NCI-H748 (cell line): ENCODE results near the gene PDLIM5.
"Not testable (repeated sequence)": the region's sequence is repeated elsewhere in the genome, so short reads cannot be mapped to it uniquely, and the experiment has no call there.

Source experiments
- DNase-seq: peaks from one replicate; lab custom pipeline; 2025; ENCODE audit not compliant: unreplicated experiment; lab: John Stamatoyannopoulos, UW

Gene PDLIM5

GRCh38 chr4:94551643-94552564 lies 100.2 kb downstream of the PDLIM5 start:
- no peak for DNase-seq

GRCh38 chr4:94556047-94556446 lies 104.3 kb downstream of the PDLIM5 start:
- not testable (repeated sequence) for DNase-seq

GRCh38 chr4:94557632-94558031 lies 105.9 kb downstream of the PDLIM5 start:
- not testable (repeated sequence) for DNase-seq

DNA sequence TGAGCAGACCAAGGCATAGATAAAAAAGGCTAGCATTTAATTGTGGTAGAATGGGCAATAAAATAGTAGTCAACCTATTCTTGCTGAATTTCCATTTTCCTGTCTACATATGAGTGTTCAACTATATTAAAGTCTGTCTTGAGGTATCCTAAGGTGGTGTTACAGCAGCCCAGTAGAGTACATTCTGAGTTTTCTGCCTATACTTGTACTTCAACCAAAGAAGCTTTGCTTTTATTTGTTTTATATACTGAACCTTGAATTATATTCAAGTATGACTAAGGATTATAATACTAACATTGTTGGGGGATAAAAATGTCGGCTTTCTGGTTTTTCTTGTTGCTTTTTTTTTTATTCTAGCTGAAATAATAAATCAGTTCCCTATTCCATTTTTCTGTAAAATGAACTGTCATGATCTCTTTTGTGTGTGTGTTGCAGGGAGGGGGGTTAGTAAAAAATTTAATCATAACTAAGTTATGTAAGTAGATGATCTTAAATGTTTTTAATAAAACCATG lies 106.7 kb downstream of the PDLIM5 start:
- no peak for DNase-seq

- peak; percentile 25 for DNase-seq
These were observed 107.6 kb downstream of the PDLIM5 start for GRCh38 chr4:94559351-94559806.

DNA sequence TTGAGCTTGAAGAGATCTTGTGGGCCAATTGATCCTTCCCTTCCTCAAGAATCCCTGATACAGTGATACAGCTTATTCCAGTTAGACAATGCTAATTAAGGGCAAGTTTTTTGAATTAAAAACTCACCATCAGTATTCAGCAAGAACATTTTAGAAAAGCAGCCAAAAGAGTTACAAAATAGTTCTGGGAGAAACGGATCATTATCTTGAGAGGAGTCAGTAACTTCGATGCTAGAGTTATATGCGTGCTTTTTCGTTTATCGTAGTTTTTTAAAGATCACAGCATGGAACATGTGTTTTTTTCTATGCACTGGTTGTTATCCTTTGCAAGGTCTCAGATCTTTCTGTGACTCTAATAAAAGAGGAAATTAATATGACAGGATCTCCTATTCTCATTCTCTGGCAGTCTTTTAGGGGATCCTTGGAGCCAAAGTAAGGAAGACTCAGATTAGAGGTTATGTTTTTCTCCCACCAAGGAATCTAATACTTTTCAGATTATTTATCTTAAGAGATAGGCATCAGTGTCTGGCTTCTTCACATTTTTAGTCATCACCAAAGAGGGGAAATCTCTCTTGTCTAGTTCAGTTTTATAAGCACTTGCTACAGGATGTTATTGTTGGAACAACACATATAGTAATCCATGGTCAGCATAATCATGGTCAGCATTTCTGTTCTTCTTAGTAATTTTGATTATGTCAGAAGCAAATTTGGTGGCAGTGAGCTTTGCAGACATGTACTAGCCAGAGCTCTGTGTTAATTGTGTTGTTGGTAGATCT lies 109.7 kb downstream of the PDLIM5 start:
- DNase-seq, result no peak

- DNase-seq, result no peak
These were observed 110.5 kb downstream of the PDLIM5 start for GRCh38 chr4:94562285-94562684.

- no peak for DNase-seq
These were observed 112.5 kb downstream of the PDLIM5 start for GRCh38 chr4:94564252-94564651.

DNA sequence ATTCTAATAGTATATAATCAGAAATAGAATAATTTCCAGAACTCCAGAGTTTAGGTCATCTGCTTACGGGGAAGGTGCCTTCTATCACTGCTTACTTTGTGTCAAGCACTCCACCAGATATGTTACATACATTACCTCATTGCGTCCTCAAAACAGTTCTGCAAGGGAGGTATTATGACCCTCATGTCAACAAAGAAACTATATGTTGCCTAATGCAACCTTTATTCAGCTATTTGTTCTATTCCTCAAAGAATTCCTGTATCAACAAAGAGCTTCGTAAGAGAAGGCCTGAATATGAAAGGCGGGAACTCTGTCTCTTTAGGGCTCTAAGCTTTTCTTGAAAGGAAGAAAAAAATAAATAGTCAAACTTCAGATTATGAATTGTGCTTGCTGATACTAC lies 114.7 kb downstream of the PDLIM5 start:
- no peak for DNase-seq

- DNase-seq, result no peak
These were observed 116.1 kb downstream of the PDLIM5 start for GRCh38 chr4:94567811-94568210.

GRCh38 chr4:94570558-94570957 lies 118.8 kb downstream of the PDLIM5 start:
- no peak for DNase-seq

DNA sequence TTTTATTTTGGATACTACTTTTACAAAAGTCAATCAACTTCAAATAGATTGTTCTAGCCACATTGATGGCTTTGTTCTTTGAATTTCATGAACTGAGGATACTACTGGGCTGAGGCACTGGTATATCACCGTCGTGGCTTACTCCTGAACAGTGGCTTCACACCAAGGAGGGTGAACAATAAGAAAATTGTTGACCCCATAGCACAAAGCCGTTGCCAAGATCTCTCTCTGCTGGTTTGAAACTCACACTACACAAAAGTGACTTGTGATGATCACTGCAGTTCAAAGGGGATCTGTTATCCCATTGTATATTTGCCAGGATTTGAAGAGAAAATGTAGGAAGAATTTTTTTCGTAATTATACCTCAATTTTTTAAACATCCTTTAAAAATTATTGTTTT lies 119.6 kb downstream of the PDLIM5 start:
- no peak for DNase-seq

DNA sequence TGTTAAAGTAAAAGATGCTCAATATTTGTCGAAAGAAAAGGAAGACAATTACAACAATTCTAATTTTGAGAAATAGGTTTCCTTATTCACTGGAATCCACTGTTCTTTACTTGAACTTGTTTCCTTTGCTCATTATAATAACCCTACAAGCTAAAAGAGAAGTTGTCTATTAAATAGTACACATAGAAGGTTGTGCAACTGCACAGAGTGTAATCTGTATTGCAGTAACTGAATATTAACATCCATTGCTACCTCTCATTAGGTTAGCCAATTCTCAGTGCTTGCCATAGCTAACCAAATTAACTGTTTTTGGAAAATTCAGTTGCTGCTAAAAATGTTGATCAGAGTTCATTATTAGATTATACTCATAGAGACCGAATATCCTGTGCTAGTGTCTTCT lies 120.0 kb downstream of the PDLIM5 start:
- DNase-seq, result no peak

DNA sequence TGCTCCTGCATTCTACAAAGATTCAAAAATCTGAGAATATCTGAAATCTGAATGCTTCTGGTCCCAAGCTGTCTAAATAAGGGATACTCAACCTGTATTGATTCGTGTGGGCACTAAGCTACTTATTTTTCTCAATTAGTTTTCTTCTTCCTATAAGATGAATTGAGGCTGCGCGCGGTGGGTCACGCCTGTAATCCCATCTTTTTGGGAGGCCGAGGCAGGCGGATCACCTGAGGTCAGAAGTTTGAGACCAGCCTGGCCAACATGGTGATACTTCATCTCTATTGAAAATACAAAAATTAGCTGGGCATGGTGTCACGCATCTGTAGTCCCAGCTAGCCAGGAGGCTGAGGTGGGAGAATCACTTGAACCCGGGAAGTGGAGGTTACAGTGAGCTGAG lies 122.3 kb downstream of the PDLIM5 start:
- DNase-seq, result no peak

DNA sequence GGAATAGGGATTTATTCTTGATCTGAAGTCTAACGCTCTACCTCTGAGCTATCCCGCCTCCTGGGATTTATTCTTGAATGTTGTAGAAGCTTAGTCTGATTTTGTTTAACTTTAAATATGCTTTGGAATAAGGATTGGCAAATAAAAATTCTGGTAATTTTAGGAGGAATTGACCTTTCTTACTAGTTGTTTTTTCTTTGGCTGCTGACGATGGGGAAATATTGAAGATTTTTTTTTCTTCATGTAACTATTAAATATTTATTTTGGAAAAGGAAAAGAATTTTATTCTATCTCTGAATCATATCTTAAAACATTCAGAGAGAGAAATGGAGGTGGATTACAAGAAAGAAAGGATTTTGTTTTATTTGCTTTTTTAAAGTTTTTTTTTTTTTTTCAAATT lies 122.9 kb downstream of the PDLIM5 start:
- no peak for DNase-seq

DNA sequence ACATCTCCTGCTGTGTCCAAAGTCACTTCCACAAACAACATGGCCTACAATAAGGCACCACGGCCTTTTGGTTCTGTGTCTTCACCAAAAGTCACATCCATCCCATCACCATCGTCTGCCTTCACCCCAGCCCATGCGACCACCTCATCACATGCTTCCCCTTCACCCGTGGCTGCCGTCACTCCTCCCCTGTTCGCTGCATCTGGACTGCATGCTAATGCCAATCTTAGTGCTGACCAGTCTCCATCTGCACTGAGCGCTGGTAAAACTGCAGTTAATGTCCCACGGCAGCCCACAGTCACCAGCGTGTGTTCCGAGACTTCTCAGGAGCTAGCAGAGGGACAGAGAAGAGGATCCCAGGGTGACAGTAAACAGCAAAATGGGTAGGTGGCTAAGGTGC lies 123.9 kb downstream of the PDLIM5 start:
- no peak for DNase-seq

GRCh38 chr4:94576210-94576609 lies 124.5 kb downstream of the PDLIM5 start:
- DNase-seq, result no peak

GRCh38 chr4:94577136-94577535 lies 125.4 kb downstream of the PDLIM5 start:
- peak; percentile 83 for DNase-seq

GRCh38 chr4:94578195-94578594 lies 126.5 kb downstream of the PDLIM5 start:
- DNase-seq, result no peak

DNA sequence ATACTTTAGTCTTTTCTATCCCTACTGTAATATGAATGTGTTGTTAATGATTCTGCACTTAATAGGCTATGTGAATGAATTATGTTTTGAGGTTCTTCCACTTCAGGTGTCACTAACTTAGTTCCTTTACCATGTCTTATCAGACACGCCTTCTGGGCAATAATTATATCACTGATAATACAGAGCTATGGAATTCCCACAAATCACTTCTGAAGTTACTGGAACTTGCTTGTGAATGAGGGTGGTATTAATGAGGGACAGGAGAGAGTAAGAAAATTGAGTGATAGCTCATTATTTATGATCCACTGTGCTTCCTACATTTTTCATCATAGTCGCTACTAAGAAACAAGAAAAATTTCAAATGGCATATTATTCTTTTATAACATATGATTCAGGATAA lies 130.0 kb downstream of the PDLIM5 start:
- no peak for DNase-seq

DNA sequence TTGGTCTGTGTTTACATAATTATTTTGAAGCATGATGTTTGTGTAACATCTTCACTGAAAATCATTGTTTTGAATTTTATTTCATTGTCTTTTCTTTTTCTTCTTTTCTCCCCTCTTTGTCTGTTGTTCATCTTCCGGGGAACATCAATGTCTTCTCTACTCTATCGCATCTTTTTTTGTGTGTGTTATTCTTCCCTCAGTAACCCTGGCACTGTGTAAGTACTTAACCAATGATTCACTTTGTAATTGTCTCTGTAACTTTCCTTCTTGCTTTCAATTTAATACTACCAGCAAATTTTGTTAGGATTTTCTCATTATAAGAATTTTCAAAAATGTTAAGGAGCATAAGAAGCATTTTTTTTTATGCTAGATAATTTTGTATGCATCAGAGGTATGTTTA lies 130.8 kb downstream of the PDLIM5 start:
- no peak for DNase-seq
